Brain microvascular endothelial cell (primary cell): ENCODE data around the gene ALKBH3.

Experiments
- DNase-seq: peaks from one replicate; pipeline ENCODE4 v3.0.0-alpha.2; 2020
- H3K27ac ChIP-seq: fragments of 250-450 bp; sonication (Bioruptor Pico); 2 replicates; pipeline ENCODE4 v1.5.1; 2020; ENCODE audit warnings: mild to moderate bottlenecking, moderate library complexity
- H3K27me3 ChIP-seq: fragments of 250-450 bp; sonication (Bioruptor Pico); replicated peaks from 2 replicates; pipeline ENCODE4 v1.5.1; 2020; ENCODE audit warnings: mild to moderate bottlenecking
- H3K36me3 ChIP-seq: fragments of 250-450 bp; sonication (Bioruptor Pico); replicated peaks from 2 replicates; pipeline ENCODE4 v1.5.1; 2020; ENCODE audit warnings: mild to moderate bottlenecking
- H3K4me3 ChIP-seq: 2 replicates; pipeline ENCODE4 v1.5.1; 2011; ENCODE audit warnings: low read depth, mild to moderate bottlenecking, control low read depth, low read length, moderate library complexity
- CTCF ChIP-seq: IDR thresholded peaks from 2 replicates; pipeline ENCODE4 v1.5.1; 2011; ENCODE audit warnings: low read depth, mild to moderate bottlenecking, moderate library complexity, low read length, control low read depth, inconsistent platforms; ENCODE audit errors: missing control alignments
- in situ Hi-C: cut with HindIII; loops from 2 replicates; pipeline ENCODE4 v1.10.0; 2017; ENCODE audit warnings: low sequenced_read_pairs, low pct_ligation_motif_present

ALKBH3 gene

GRCh38 chr11:43955381-43956118 lies 74.9 kb downstream of the ALKBH3 start:
- H3K4me3 ChIP-seq, result no peak overlapping the region
- TF ChIP-seq CTCF, result no peak
- in situ Hi-C loops, result no loop called here
- no peak for DNase-seq
- H3K36me3 ChIP-seq, result no peaks in the 10 kb centered on the region
- no peak overlapping the region for H3K27ac ChIP-seq
- no peaks in the 10 kb centered on the region for H3K27me3 ChIP-seq

DNA sequence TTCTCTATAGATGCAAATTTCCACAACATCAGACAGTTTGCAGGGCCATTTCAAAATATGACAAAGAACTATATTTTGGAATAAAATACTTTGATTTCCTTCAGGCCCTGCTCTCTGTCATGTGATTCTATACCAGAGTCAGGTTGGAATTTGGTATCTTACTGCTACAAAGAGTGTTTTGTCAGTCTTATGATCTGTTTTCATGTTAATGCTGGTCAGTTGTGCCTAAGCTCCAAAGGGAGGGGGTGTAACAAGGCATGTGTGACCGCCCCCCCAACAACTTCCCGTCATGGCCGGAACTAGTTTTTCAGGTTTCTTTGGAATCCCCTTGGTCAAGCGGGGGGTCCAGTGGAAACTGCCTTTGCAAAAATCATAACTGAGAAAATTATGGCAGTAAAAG lies 76.9 kb downstream of the ALKBH3 start:
- Histone ChIP-seq H3K27me3 (peaks cover 6% of the 10 kb centered on the region), H3K27ac (no peak overlapping the region), H3K4me3 (no peak overlapping the region), H3K36me3 (no peaks in the 10 kb centered on the region)
- DNase-seq, result no peak
- in situ Hi-C loops, result no loop called here
- no peak for TF ChIP-seq CTCF

- in situ Hi-C loops, result no loop called here
- no peak for TF ChIP-seq CTCF
- Histone ChIP-seq H3K27me3 (peaks cover 6% of the 10 kb centered on the region), H3K4me3 (no peak overlapping the region), H3K36me3 (no peaks in the 10 kb centered on the region), H3K27ac (no peak overlapping the region)
- DNase-seq, result no peak
These were observed 78.8 kb downstream of the ALKBH3 start for GRCh38 chr11:43959321-43959995.

- DNase-seq, result no peak
- in situ Hi-C loops, result no loop called here
- Histone ChIP-seq H3K27me3 (peaks cover 6% of the 10 kb centered on the region), H3K36me3 (no peaks in the 10 kb centered on the region), H3K4me3 (no peak overlapping the region), H3K27ac (no peak overlapping the region)
- no peak for TF ChIP-seq CTCF
These were observed 82.0 kb downstream of the ALKBH3 start for GRCh38 chr11:43962383-43963278.

DNA sequence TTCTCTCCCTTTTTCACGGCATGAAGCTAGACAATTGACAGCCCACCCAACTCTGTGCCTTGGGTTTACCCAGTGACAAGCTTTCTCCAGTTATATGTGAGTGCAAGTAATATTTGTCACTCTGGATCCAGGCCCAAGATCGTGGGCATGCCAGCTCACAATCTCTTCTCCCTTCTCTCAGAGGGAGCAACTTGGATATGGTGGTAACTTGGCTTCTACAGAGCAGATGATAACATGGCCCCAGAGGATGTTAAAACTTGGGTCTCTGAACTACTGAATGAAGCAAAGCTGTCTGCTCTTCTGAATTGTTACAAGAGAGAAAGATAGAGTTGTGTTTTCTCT lies 82.6 kb downstream of the ALKBH3 start:
- Histone ChIP-seq H3K27me3 (peaks cover 6% of the 10 kb centered on the region), H3K36me3 (no peaks in the 10 kb centered on the region), H3K27ac (no peak overlapping the region), H3K4me3 (no peak overlapping the region)
- no peak for TF ChIP-seq CTCF
- no peak for DNase-seq
- in situ Hi-C loops, result no loop called here
